Testis (tissue), 3 donors: ENCODE results near the gene FHIT. TPM values are rescaled to one million over a fixed set of nuclear protein-coding genes. Genes with fewer than 3 reads are reported as not detected.

Source experiments
- DNase-seq: peaks from one replicate; pipeline ENCODE4 v3.0.0-alpha.2; 2019
- H3K27ac ChIP-seq, 2 donors: fragments of 200-600 bp; sonication (generic); one replicate each; pipeline ENCODE4 v1.5.1; 2019
- H3K27me3 ChIP-seq: fragments of 200-600 bp; sonication (generic); one replicate; pipeline ENCODE4 v1.5.1; 2019
- H3K36me3 ChIP-seq: fragments of 200-600 bp; sonication (generic); one replicate; pipeline ENCODE4 v1.5.1; 2017; ENCODE audit warnings: low read depth; ENCODE audit errors: missing control alignments
- H3K4me1 ChIP-seq: fragments of 200-600 bp; sonication (generic); one replicate; pipeline ENCODE4 v1.5.1; 2019
- H3K4me3 ChIP-seq, 2 donors: fragments of 200-600 bp; sonication (generic); one replicate each; pipeline ENCODE4 v1.5.1; 2017 to 2019
- H3K9me3 ChIP-seq: fragments of 200-600 bp; sonication (generic); one replicate; pipeline ENCODE4 v1.5.1; 2017
- CTCF ChIP-seq, 3 experiments: fragments of 450-650 bp in 2 of 3; fragments of 200-600 bp in 1 of 3; sonication (generic) in 1 of 3; IDR thresholded peaks; one replicate each; pipeline ENCODE4 v1.5.1; 2016 to 2019; ENCODE audit warnings: antibody characterized with exemption in 3 of 3, mild to moderate bottlenecking in 2 of 3, moderate library complexity in 1 of 3
- POLR2A ChIP-seq: fragments of 450-650 bp; IDR thresholded peaks from one replicate; pipeline ENCODE4 v1.6.1; 2017; ENCODE audit warnings: antibody characterized with exemption, mild to moderate bottlenecking, moderate library complexity
- WGBS, 2 donors: methylation state at CpG; one replicate each; pipeline ENCODE4 v1.1.5; 2018; 5-methylcytosine and 5-hydroxymethylcytosine counted together
- intact Hi-C: fragments of 100-400 bp; cut with DNase I; formaldehyde crosslinking; loops from one replicate; pipeline ENCODE4 v1.15.1; 2023; ENCODE audit warnings: low total_unique reads
- polyA plus RNA-seq: library from polyadenylated mRNA; stranded (reverse); fragments of 350-450 nt; fragmentation: Illumina TruSeq; extraction: RNeasy Lipid Tissue Mini Kit (QIAGEN cat#74804); gene quantifications from one replicate; pipeline ENCODE4 v1.2.3, GENCODE V29; 2014; ENCODE audit warnings: low read depth, low replicate concordance; ENCODE audit not compliant: insufficient read depth
- total RNA-seq, 2 donors: library from RNA; depleted of rRNA; stranded (reverse); fragments of >200 nt; gene quantifications; one replicate each; pipeline ENCODE4 v1.2.3, GENCODE V29; 2016

Gene FHIT
- total and polyA plus RNA-seq, 3 donors from 2014 or later = 10.1 to 29.6 (median 15.5) TPM

DNA sequence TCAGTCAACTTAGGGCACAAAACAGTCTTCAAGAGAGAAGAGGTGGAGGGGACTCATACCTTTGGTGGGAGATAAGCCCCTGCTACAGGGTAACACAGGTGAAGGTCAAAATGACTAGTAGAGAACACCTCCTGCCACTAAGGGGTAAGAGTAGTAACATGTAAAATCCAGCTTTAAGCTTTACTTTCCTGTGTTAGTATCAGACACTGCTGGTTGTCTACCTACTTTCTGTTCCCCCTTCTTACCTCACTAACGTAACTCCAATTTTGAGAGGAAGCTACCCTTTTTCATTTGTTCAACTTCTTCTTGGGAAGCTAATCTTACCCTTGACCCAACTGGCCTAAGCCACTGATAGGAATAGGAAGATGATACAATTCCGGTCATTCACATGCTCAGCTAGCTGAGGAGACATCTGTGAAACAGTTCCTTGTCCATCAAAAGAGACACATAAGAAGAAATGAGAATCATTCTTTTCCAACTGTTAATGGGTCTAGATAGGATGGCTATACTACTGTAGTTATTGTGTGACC, 1374.7 kb downstream of the FHIT start:
- TF ChIP-seq POLR2A (no peak), CTCF (IDR thresholded peaks at IDR 0.05) (no peak)
- Histone ChIP-seq H3K4me3 (no peak overlapping the region), H3K27me3 (no peaks in the 10 kb centered on the region), H3K9me3 (no peaks in the 10 kb centered on the region), H3K4me1 (no peaks in the 10 kb centered on the region), H3K27ac (no peak overlapping the region), H3K36me3 (no peaks in the 10 kb centered on the region)
- intact Hi-C loops = no loop called here
- DNase-seq = no peak
- WGBS, 2 donors = 77 to 93% methylated on average over 2 of the region's 2 CpGs

DNA sequence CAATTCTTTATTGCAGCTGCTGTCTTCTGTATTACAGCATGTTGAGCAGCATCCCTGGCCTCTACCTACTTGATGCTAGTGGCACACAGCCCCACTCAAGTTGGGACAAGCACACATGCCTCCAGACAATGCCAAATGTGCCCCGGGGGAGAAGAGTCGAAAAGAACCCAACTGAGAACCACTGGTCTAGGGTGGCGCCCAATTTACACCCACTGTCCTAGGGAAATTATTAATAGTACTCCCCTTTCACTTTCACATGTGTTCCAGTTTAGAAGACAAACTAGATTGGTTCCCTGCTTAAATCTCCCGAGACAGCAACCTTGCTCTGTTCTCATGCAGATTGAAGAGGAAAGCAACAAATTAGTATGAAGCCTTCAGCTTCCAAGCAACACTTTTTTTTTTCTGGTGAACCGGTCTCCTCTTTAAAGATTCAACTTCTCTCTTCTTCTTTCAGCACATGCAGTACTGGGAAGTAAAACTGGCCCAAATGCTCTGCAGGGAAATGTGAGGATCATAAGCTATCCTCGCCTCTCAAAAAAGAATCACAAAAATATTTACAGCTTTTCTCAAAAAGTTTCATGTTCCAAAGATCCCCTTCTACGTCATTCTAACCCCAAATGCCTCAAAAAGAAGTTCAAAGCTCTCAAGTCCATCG, 1377.5 kb downstream of the FHIT start:
- no peaks in the 10 kb centered on the region for H3K36me3 ChIP-seq
- H3K27me3 ChIP-seq = no peaks in the 10 kb centered on the region
- H3K4me1 ChIP-seq = no peaks in the 10 kb centered on the region
- WGBS, 2 donors = 46 to 58% methylated on average over 8 of the region's 8 CpGs
- intact Hi-C loops = no loop called here
- no peak for DNase-seq
- H3K27ac ChIP-seq = no peak overlapping the region
- TF ChIP-seq CTCF (IDR thresholded peaks at IDR 0.05) (no peak), POLR2A (no peak)
- H3K4me3 ChIP-seq = no peak overlapping the region
- no peaks in the 10 kb centered on the region for H3K9me3 ChIP-seq

DNA sequence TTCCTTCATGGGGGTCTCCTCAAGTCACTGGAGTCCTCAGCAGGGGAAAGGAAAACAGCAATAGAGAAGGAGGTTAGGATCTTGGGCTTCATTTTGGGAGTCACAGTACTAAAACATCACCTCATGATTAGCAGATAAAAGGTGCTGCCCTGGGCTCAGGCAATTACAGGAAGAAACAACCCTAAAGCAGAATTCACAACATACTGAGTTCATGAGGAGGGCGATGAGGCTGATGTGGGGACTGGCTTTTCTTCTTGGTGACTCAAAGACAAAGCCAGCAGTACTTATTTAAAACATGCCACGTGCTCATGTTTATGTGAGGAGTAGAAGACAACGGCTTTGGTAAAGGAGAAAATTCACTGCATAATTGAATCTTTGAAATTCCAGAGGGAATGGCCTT, 1379.1 kb downstream of the FHIT start:
- no peak for DNase-seq
- Histone ChIP-seq H3K4me3 (no peak overlapping the region), H3K27ac (no peak overlapping the region), H3K9me3 (no peaks in the 10 kb centered on the region), H3K36me3 (no peaks in the 10 kb centered on the region), H3K4me1 (no peaks in the 10 kb centered on the region), H3K27me3 (no peaks in the 10 kb centered on the region)
- no peak for TF ChIP-seq POLR2A
- TF ChIP-seq CTCF (IDR thresholded peaks at IDR 0.05) = no peak
- intact Hi-C loops = no loop called here
- 56 to 73% methylated on average over 3 of the region's 3 CpGs for WGBS, 2 donors

- Histone ChIP-seq H3K27ac (no peak overlapping the region), H3K4me1 (no peaks in the 10 kb centered on the region), H3K4me3 (no peak overlapping the region), H3K27me3 (no peaks in the 10 kb centered on the region), H3K9me3 (no peaks in the 10 kb centered on the region), H3K36me3 (no peaks in the 10 kb centered on the region)
- WGBS, 2 donors = 61 to 67% methylated on average over 3 of the region's 3 CpGs
- TF ChIP-seq POLR2A = no peak
- no peak for TF ChIP-seq CTCF (IDR thresholded peaks at IDR 0.05)
- intact Hi-C loops = no loop called here
- no peak for DNase-seq
These were observed 1383.9 kb downstream of the FHIT start for GRCh38 chr3:59867185-59868002.
